Measurements from ENCODE around the gene HEXD. TPM values are rescaled to one million over a fixed set of nuclear protein-coding genes. Genes with fewer than 3 reads are reported as not detected.
A peak's percentile ranks its signal among the peaks of the same experiment; 100 is the strongest.

Gene HEXD
- total RNA-seq, 1 donor from 2014 or later: 49.7 TPM

DNA sequence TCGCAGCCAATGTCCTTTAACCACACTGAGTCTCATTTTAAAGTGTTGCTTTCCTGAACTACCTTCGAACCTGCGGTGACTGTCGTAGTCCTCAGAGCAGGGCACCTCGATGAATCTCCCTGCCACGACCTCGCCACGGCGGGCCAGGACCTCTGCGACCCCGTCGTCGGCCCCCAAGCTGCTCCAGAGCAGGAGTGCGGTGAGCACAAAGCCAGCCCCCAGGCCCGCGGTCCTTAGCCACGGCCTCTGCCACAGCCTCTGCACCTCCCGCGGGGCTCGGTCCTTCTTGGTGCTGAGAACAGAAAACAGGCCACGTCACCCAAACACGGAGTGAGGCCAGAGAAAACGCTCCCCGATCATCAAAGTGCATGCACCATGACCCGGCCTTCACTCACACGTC, 2.8 kb upstream of the HEXD start:
- H3K27me3 Mint-ChIP-seq: no peaks in the 10 kb centered on the region
- peaks cover 15% of the 10 kb centered on the region for H3K4me1 Mint-ChIP-seq (ENCODE audit: unreplicated experiment)
- peak overlapping the region; percentile 50 for H3K4me3 Mint-ChIP-seq
- no peak overlapping the region for H3K27ac Mint-ChIP-seq
- TF ChIP-seq, protein P1, sequence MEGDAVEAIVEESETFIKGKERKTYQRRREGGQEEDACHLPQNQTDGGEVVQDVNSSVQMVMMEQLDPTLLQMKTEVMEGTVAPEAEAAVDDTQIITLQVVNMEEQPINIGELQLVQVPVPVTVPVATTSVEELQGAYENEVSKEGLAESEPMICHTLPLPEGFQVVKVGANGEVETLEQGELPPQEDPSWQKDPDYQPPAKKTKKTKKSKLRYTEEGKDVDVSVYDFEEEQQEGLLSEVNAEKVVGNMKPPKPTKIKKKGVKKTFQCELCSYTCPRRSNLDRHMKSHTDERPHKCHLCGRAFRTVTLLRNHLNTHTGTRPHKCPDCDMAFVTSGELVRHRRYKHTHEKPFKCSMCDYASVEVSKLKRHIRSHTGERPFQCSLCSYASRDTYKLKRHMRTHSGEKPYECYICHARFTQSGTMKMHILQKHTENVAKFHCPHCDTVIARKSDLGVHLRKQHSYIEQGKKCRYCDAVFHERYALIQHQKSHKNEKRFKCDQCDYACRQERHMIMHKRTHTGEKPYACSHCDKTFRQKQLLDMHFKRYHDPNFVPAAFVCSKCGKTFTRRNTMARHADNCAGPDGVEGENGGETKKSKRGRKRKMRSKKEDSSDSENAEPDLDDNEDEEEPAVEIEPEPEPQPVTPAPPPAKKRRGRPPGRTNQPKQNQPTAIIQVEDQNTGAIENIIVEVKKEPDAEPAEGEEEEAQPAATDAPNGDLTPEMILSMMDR (conservative IDR thresholded peaks at IDR 0.05): no peak
- DNase-seq (ENCODE audit: extremely low spot score, unreplicated experiment): no peak
- no peaks in the 10 kb centered on the region for H3K9me3 Mint-ChIP-seq
- peaks cover 9% of the 10 kb centered on the region for H3K36me3 Mint-ChIP-seq

DNA sequence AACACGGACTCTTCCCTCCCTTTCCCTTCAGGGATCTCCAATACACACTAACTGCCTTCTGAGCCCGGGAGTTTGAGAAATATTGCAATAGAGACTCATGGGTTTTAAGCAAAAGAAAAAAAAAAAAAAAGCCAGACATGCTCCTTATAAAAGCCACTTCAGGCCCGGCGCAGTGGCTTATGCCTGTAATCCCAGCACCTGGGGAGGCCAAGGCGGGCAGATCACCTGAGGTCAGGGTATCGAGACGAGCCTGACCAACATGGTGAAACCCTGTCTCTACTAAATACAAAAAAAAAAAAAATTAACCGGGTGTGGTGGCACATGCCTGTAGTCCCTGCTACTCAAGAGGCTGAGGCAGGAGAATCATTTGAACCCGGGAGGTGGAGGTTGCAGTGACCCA, 2.4 kb upstream of the HEXD start:
- Mint-ChIP-seq H3K27ac (no peak overlapping the region), H3K9me3 (no peaks in the 10 kb centered on the region), H3K4me1 (ENCODE audit: unreplicated experiment) (peaks cover 15% of the 10 kb centered on the region), H3K36me3 (peaks cover 10% of the 10 kb centered on the region), H3K27me3 (no peaks in the 10 kb centered on the region), H3K4me3 (no peak overlapping the region)
- TF ChIP-seq, protein P1 (conservative IDR thresholded peaks at IDR 0.05): no peak
- DNase-seq (ENCODE audit: extremely low spot score, unreplicated experiment): no peak

DNA sequence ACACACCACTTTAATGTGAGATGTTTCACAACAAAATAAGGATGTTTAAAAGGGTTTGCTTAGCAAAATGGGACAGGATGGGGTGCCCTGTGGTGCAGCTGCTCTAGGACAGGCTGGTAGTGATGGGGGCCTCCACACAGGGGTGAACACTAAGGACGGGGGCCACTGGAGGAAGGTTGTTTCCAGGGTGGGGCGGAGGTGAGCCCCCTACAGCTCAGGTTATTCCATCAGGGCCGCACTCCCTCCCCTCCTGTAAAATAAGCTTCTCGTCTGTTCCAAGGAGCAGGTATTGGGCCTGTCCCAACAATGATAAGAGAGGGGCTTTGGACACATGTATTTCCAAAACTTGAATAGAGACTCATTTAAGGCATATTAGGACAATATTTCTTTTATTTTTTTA, 1.9 kb upstream of the HEXD start:
- no peak for DNase-seq (ENCODE audit: extremely low spot score, unreplicated experiment)
- no peak overlapping the region for H3K4me3 Mint-ChIP-seq
- H3K27me3 Mint-ChIP-seq: no peaks in the 10 kb centered on the region
- TF ChIP-seq, protein P1 (conservative IDR thresholded peaks at IDR 0.05): no peak
- no peaks in the 10 kb centered on the region for H3K9me3 Mint-ChIP-seq
- H3K4me1 Mint-ChIP-seq (ENCODE audit: unreplicated experiment): peaks cover 15% of the 10 kb centered on the region
- no peak overlapping the region for H3K27ac Mint-ChIP-seq
- H3K36me3 Mint-ChIP-seq: peaks cover 15% of the 10 kb centered on the region

DNA sequence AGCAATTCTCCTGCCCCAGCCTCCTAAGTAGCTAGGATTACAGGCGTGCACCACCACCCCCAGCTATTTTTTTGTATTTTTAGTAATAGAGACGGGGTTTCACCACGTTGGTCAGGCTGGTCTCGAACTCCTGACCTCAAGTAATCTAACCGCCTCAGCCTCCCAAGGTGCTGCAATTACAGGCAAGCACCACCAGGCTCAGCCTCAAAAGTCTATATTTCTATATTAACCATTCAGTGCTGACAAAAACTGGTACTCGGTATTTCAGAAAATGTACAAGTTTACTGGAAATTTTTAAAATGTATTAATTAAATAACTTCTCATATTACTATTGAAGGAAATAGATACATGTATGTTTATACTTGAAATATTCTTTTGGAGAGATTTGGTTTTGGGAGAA, 1.4 kb upstream of the HEXD start:
- H3K4me1 Mint-ChIP-seq (ENCODE audit: unreplicated experiment): peaks cover 15% of the 10 kb centered on the region
- TF ChIP-seq, protein P1 (conservative IDR thresholded peaks at IDR 0.05): peak; percentile 63
- no peak for DNase-seq (ENCODE audit: extremely low spot score, unreplicated experiment)
- H3K27ac Mint-ChIP-seq: no peak overlapping the region
- H3K36me3 Mint-ChIP-seq: peaks cover 15% of the 10 kb centered on the region
- no peak overlapping the region for H3K4me3 Mint-ChIP-seq
- no peaks in the 10 kb centered on the region for H3K9me3 Mint-ChIP-seq
- no peaks in the 10 kb centered on the region for H3K27me3 Mint-ChIP-seq

DNA sequence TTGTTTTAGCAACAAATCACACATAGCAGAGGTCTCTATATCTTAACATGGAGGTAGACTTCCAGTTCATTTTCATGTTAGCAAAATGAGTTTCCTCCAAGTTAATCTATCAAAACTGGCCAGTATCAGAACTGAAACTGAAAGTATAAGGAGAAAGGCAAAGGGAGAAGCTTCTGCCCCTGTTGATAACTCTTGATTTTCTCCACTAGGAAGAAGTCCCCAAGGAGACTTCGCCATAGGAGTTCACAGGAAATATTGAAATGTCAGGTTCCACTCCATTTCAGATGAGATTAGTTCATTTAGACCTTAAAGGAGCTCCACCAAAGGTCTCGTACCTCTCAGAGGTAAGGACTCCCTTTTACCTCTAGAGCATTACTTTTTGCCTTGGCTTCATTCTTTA, 1.4 kb downstream of the HEXD start:
- Mint-ChIP-seq H3K4me3 (peak overlapping the region; percentile 87), H3K9me3 (no peaks in the 10 kb centered on the region), H3K27ac (peak overlapping the region; percentile 68), H3K27me3 (no peaks in the 10 kb centered on the region), H3K36me3 (peaks cover 21% of the 10 kb centered on the region), H3K4me1 (ENCODE audit: unreplicated experiment) (peaks cover 12% of the 10 kb centered on the region)
- no peak for DNase-seq (ENCODE audit: extremely low spot score, unreplicated experiment)
- TF ChIP-seq, protein P1 (conservative IDR thresholded peaks at IDR 0.05): no peak
